ENCODE results near the gene DLGAP1.

The DLGAP1 gene

GRCh38 chr18:3688690-3689089 lies 766.4 kb downstream of the DLGAP1 start:
- H3K4me3 ChIP-seq (replicated peaks; ENCODE audit: insufficient read depth, low read length) = no peak overlapping the region
- no peak for TF ChIP-seq GABPA (IDR thresholded peaks at IDR 0.05; ENCODE audit: low read depth)
- no peak for TF ChIP-seq SPI1 (IDR thresholded peaks at IDR 0.05; ENCODE audit: borderline replicate concordance, low read depth)
- TF ChIP-seq, protein P1, sequence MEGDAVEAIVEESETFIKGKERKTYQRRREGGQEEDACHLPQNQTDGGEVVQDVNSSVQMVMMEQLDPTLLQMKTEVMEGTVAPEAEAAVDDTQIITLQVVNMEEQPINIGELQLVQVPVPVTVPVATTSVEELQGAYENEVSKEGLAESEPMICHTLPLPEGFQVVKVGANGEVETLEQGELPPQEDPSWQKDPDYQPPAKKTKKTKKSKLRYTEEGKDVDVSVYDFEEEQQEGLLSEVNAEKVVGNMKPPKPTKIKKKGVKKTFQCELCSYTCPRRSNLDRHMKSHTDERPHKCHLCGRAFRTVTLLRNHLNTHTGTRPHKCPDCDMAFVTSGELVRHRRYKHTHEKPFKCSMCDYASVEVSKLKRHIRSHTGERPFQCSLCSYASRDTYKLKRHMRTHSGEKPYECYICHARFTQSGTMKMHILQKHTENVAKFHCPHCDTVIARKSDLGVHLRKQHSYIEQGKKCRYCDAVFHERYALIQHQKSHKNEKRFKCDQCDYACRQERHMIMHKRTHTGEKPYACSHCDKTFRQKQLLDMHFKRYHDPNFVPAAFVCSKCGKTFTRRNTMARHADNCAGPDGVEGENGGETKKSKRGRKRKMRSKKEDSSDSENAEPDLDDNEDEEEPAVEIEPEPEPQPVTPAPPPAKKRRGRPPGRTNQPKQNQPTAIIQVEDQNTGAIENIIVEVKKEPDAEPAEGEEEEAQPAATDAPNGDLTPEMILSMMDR (IDR thresholded peaks at IDR 0.05; ENCODE audit: insufficient read depth, low read length) = no peak
- TF ChIP-seq, protein P2, sequence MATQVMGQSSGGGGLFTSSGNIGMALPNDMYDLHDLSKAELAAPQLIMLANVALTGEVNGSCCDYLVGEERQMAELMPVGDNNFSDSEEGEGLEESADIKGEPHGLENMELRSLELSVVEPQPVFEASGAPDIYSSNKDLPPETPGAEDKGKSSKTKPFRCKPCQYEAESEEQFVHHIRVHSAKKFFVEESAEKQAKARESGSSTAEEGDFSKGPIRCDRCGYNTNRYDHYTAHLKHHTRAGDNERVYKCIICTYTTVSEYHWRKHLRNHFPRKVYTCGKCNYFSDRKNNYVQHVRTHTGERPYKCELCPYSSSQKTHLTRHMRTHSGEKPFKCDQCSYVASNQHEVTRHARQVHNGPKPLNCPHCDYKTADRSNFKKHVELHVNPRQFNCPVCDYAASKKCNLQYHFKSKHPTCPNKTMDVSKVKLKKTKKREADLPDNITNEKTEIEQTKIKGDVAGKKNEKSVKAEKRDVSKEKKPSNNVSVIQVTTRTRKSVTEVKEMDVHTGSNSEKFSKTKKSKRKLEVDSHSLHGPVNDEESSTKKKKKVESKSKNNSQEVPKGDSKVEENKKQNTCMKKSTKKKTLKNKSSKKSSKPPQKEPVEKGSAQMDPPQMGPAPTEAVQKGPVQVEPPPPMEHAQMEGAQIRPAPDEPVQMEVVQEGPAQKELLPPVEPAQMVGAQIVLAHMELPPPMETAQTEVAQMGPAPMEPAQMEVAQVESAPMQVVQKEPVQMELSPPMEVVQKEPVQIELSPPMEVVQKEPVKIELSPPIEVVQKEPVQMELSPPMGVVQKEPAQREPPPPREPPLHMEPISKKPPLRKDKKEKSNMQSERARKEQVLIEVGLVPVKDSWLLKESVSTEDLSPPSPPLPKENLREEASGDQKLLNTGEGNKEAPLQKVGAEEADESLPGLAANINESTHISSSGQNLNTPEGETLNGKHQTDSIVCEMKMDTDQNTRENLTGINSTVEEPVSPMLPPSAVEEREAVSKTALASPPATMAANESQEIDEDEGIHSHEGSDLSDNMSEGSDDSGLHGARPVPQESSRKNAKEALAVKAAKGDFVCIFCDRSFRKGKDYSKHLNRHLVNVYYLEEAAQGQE (IDR thresholded peaks at IDR 0.05; ENCODE audit: insufficient replicate concordance, low read depth) = no peak
- TF ChIP-seq POLR2AphosphoS5 (IDR thresholded peaks at IDR 0.05; ENCODE audit: low read depth) = no peak
- no peak for DNase-seq (ENCODE audit: low read depth in 1 of 2, low spot score in 1 of 2)
- H3K27ac ChIP-seq (replicated peaks) = no peak overlapping the region
- no peaks in the 10 kb centered on the region for H3K27me3 ChIP-seq (ENCODE audit: insufficient read depth, poor library complexity, severe bottlenecking)

- DNase-seq (ENCODE audit: low read depth in 1 of 2, low spot score in 1 of 2) = no peak
- no peak for TF ChIP-seq POLR2AphosphoS5 (IDR thresholded peaks at IDR 0.05; ENCODE audit: low read depth)
- TF ChIP-seq, protein P1 (IDR thresholded peaks at IDR 0.05; ENCODE audit: insufficient read depth, low read length) = no peak
- TF ChIP-seq SPI1 (IDR thresholded peaks at IDR 0.05; ENCODE audit: borderline replicate concordance, low read depth) = no peak
- TF ChIP-seq GABPA (IDR thresholded peaks at IDR 0.05; ENCODE audit: low read depth) = no peak
- TF ChIP-seq, protein P2 (IDR thresholded peaks at IDR 0.05; ENCODE audit: insufficient replicate concordance, low read depth) = no peak
- Histone ChIP-seq H3K27ac (replicated peaks) (no peak overlapping the region), H3K4me3 (replicated peaks; ENCODE audit: insufficient read depth, low read length) (no peak overlapping the region), H3K27me3 (ENCODE audit: insufficient read depth, poor library complexity, severe bottlenecking) (no peaks in the 10 kb centered on the region)
Measured at GRCh38 chr18:3683483-3683882, 771.6 kb downstream of the DLGAP1 start.

GRCh38 chr18:3682061-3682460 lies 773.0 kb downstream of the DLGAP1 start:
- H3K4me3 ChIP-seq (replicated peaks; ENCODE audit: insufficient read depth, low read length) = no peak overlapping the region
- no peaks in the 10 kb centered on the region for H3K27me3 ChIP-seq (ENCODE audit: insufficient read depth, poor library complexity, severe bottlenecking)
- TF ChIP-seq GABPA (IDR thresholded peaks at IDR 0.05; ENCODE audit: low read depth) = no peak
- TF ChIP-seq SPI1 (IDR thresholded peaks at IDR 0.05; ENCODE audit: borderline replicate concordance, low read depth) = no peak
- no peak for TF ChIP-seq POLR2AphosphoS5 (IDR thresholded peaks at IDR 0.05; ENCODE audit: low read depth)
- TF ChIP-seq, protein P2 (IDR thresholded peaks at IDR 0.05; ENCODE audit: insufficient replicate concordance, low read depth) = no peak
- TF ChIP-seq, protein P1 (IDR thresholded peaks at IDR 0.05; ENCODE audit: insufficient read depth, low read length) = no peak
- DNase-seq (ENCODE audit: low read depth in 1 of 2, low spot score in 1 of 2) = no peak
- no peak overlapping the region for H3K27ac ChIP-seq (replicated peaks)

All from HL-60 (cell line).